A673 (cell line): ENCODE results near the gene CACNA2D2. TPM values are rescaled to one million over a fixed set of nuclear protein-coding genes. Genes with fewer than 3 reads are reported as not detected.

Experiments
- BruUV-seq: library from RNA; stranded (reverse); fragments of 400-500 nt; replicated peaks from 2 replicates; lab custom pipeline; 2021; lab: Mats Ljungman, UMichigan
- CTCF ChIA-PET: fragments of 300-600 bp; sonication (Branson Sonifier 250); formaldehyde crosslinking; loops from one replicate; lab custom pipeline; 2022; ENCODE audit warnings: antibody characterized with exemption; lab: Charles Lee
- POLR2A ChIA-PET: fragments of 300-600 bp; sonication (Branson Sonifier 250); formaldehyde crosslinking; loops from one replicate; lab custom pipeline; 2022; ENCODE audit warnings: antibody characterized with exemption; ENCODE audit not compliant: low non-redundant PET; lab: Charles Lee
- DNase-seq: peaks from one replicate; pipeline ENCODE4 v3.0.0-alpha.2; 2015; ENCODE audit warnings: low spot score
- H3K27ac ChIP-seq: fragments of 200-600 bp; sonication (generic); 2 replicates; pipeline ENCODE4 v1.5.1; 2016; ENCODE audit warnings: mixed run types, low read depth, mild to moderate bottlenecking, mixed read lengths, antibody characterized with exemption, low read length; ENCODE audit not compliant: poor library complexity, severe bottlenecking
- H3K27me3 ChIP-seq: fragments of 200-600 bp; sonication (generic); replicated peaks from 2 replicates; pipeline ENCODE4 v1.6.1; 2017; ENCODE audit warnings: mixed run types, low read depth, mild to moderate bottlenecking, mixed read lengths, antibody characterized with exemption, low read length; ENCODE audit not compliant: insufficient read depth, poor library complexity
- H3K36me3 ChIP-seq: fragments of 200-600 bp; sonication (generic); 2 replicates; pipeline ENCODE4 v1.6.1; 2016; ENCODE audit warnings: mixed run types, mild to moderate bottlenecking, mixed read lengths, antibody characterized with exemption, low read length; ENCODE audit not compliant: insufficient read depth, poor library complexity, severe bottlenecking
- H3K4me1 ChIP-seq: fragments of 200-600 bp; sonication (generic); 2 replicates; pipeline ENCODE4 v1.6.1; 2017; ENCODE audit warnings: mixed run types, mild to moderate bottlenecking, mixed read lengths, antibody characterized with exemption, low read length; ENCODE audit not compliant: insufficient read depth, poor library complexity, severe bottlenecking
- H3K4me3 ChIP-seq: fragments of 200-600 bp; sonication (generic); 2 replicates; pipeline ENCODE4 v1.5.1; 2016; ENCODE audit warnings: low read depth, mixed run types, mild to moderate bottlenecking, mixed read lengths, low read length; ENCODE audit not compliant: poor library complexity, severe bottlenecking
- H3K9me3 ChIP-seq: fragments of 200-600 bp; sonication (generic); 2 replicates; pipeline ENCODE4 v1.6.1; 2016; ENCODE audit warnings: mixed run types, low read depth, mild to moderate bottlenecking, mixed read lengths, antibody characterized with exemption, low read length; ENCODE audit not compliant: poor library complexity, severe bottlenecking
- EZH2 ChIP-seq: fragments of 200-600 bp; sonication (generic); IDR thresholded peaks from 2 replicates; pipeline ENCODE4 v1.6.1; 2017; ENCODE audit warnings: borderline replicate concordance, low read depth, mild to moderate bottlenecking, mixed read lengths, antibody characterized with exemption, low read length; ENCODE audit not compliant: poor library complexity, severe bottlenecking
- intact Hi-C: fragments of 100-400 bp; cut with micrococcal nuclease; formaldehyde crosslinking; loops from one replicate; pipeline ENCODE4 v1.10.0; 2022; ENCODE audit not compliant: unreplicated experiment
- total RNA-seq: library from RNA; stranded (reverse); gene quantifications from 2 replicates; pipeline ENCODE4 v1.2.3, GENCODE V29; 2021
- TF ChIP-seq, protein P1 (sequence below): fragments of 300-800, 200-600 bp; sonication (generic); conservative IDR thresholded peaks from 2 replicates; pipeline ENCODE4 v1.5.1; 2017; ENCODE audit warnings: low read depth, mild to moderate bottlenecking, antibody characterized with exemption, low read length, moderate library complexity, mixed read lengths

The CACNA2D2 gene
- total RNA-seq, 1 experiment from 2014 or later = 0.17 TPM

DNA sequence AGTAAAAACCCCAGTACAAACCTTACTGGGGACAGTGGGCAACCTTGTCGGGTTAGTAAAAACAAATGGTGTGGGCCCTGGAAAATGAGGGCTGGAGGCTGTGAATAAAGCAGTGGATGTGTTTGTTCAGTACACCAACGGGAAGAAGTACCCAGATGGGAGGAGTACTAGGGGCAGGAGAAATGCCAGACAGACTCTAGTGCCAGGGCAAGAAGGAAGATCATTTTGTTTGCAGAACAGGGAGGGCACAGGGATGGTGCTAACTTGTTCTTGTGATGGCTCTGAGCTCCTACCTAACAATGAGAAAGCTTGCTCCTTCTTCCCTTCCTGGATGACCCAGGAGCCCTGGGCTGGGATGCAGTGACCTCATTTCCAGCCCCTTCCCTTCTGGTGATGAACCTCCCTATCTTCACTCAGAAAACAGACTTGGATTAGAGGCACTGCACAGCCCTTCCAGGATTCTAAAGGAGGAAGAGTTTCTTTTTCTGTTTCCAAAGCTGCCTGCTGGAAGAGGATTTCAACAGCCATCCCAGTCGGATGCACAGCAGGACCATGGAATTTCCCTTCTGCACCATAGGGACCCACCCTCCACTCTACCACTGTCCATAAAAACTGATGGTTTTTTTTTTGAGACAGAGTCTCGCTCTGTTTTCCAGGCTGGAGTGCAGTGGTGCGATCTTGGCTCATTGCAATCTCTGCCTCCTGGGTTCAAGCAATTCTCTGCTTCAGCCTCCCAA, 168.9 kb downstream of the CACNA2D2 start:
- no peaks in the 10 kb centered on the region for H3K4me1 ChIP-seq
- POLR2A ChIA-PET = no interaction called here
- no peak for TF ChIP-seq EZH2
- TF ChIP-seq, protein P1, sequence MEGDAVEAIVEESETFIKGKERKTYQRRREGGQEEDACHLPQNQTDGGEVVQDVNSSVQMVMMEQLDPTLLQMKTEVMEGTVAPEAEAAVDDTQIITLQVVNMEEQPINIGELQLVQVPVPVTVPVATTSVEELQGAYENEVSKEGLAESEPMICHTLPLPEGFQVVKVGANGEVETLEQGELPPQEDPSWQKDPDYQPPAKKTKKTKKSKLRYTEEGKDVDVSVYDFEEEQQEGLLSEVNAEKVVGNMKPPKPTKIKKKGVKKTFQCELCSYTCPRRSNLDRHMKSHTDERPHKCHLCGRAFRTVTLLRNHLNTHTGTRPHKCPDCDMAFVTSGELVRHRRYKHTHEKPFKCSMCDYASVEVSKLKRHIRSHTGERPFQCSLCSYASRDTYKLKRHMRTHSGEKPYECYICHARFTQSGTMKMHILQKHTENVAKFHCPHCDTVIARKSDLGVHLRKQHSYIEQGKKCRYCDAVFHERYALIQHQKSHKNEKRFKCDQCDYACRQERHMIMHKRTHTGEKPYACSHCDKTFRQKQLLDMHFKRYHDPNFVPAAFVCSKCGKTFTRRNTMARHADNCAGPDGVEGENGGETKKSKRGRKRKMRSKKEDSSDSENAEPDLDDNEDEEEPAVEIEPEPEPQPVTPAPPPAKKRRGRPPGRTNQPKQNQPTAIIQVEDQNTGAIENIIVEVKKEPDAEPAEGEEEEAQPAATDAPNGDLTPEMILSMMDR = no peak
- no peaks in the 10 kb centered on the region for H3K27me3 ChIP-seq
- DNase-seq = no peak
- no peaks in the 10 kb centered on the region for H3K9me3 ChIP-seq
- CTCF ChIA-PET = no interaction called here
- H3K27ac ChIP-seq = no peak overlapping the region
- intact Hi-C loops = no loop called here
- no peak overlapping the region for H3K4me3 ChIP-seq
- BruUV-seq = no TSS peak
- peaks cover 16% of the 10 kb centered on the region for H3K36me3 ChIP-seq

DNA sequence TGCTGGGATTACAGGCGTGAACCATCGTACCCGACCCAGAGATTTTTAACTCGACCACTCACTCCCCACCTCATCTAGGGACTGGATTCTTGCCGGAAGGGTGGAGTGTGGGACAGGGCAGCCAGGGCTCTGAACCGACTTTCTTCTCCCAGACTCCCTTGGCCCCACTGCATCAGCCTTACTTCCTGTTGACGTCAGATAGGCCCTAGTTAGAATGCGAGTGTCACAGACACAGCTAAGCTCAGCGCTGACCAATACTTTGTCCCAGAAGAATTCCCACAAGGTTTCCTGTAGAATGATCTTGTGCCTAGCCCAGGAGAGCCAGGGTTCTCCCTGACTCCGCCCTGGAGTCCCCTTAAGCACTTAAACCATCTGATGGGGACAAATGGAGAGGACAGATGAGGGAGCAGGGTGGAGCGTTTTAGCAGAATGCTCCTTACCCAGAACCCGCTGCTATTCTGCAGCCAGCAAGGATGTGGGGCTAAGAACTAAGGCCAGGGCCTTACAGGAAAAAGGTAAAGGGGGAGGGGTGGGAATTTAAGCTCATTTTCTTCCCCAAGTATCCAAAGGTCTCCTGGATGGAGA, 169.6 kb downstream of the CACNA2D2 start:
- H3K9me3 ChIP-seq = no peaks in the 10 kb centered on the region
- DNase-seq = no peak
- H3K4me1 ChIP-seq = no peaks in the 10 kb centered on the region
- no peaks in the 10 kb centered on the region for H3K27me3 ChIP-seq
- H3K27ac ChIP-seq = no peak overlapping the region
- intact Hi-C loops = no loop called here
- no peak overlapping the region for H3K4me3 ChIP-seq
- H3K36me3 ChIP-seq = peaks cover 16% of the 10 kb centered on the region
- no TSS peak for BruUV-seq
- ChIA-PET CTCF (no interaction called here), POLR2A (no interaction called here)
- no peak for TF ChIP-seq EZH2
- TF ChIP-seq, protein P1 = no peak

DNA sequence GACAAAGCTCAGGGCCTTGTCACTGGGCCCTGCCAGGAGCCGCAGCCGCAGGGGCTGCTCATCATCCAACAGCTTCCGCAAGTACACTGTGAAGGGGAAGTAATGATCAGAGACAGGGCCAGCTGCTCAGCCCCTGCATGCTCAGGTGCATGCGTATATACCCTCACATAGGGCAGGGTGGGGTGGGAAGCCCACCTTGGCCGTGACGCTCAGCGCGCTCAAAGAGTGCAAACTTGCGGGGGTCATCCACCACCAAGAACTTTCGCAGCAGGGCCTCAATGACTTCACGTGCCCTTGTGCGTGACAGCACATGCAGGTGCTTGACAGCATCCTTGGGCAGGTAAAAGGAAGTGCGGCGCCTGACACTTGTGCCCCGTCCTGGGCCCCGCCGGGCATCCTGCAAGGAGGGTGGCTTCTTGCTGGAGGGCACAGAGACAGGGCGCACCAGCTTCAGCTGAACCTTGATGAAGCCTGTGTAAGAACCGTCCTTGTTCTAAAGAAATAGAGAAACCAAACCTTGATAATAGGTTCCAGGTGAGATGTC, 172.0 kb downstream of the CACNA2D2 start:
- H3K9me3 ChIP-seq = no peaks in the 10 kb centered on the region
- H3K4me1 ChIP-seq = no peaks in the 10 kb centered on the region
- no peak for DNase-seq
- H3K4me3 ChIP-seq = no peak overlapping the region
- H3K27ac ChIP-seq = no peak overlapping the region
- H3K27me3 ChIP-seq = no peaks in the 10 kb centered on the region
- CTCF ChIA-PET = no interaction called here
- no TSS peak for BruUV-seq
- POLR2A ChIA-PET = no interaction called here
- H3K36me3 ChIP-seq = peaks cover 16% of the 10 kb centered on the region
- TF ChIP-seq EZH2 = no peak
- TF ChIP-seq, protein P1 = no peak
- intact Hi-C loops = no loop called here
